SU-DHL-6 (cell line): Measurements from ENCODE around the gene STRADA.

ENCODE experiments used
- H2AFZ ChIP-seq: fragments of 200-600 bp; sonication (generic); 2 replicates; pipeline ENCODE4 v1.6.1; 2014; ENCODE audit warnings: low read depth, mild to moderate bottlenecking, moderate library complexity, mixed read lengths, antibody characterized with exemption, low read length; ENCODE audit not compliant: severe bottlenecking
- H3F3A ChIP-seq: fragments of 200-600 bp; shearing (Covaris generic); 2 replicates; pipeline ENCODE4 v1.6.0; 2016; ENCODE audit warnings: antibody characterized with exemption, mild to moderate bottlenecking; ENCODE audit not compliant: insufficient read depth
- H3K27ac ChIP-seq: fragments of 200-600 bp; sonication (generic); 2 replicates; pipeline ENCODE4 v1.5.1; 2016; ENCODE audit warnings: low read depth, mild to moderate bottlenecking, low read length, moderate library complexity, mixed read lengths
- H3K27me3 ChIP-seq: fragments of 200-600 bp; sonication (generic), shearing (Covaris generic); 2 replicates; pipeline ENCODE4 v1.6.0; 2014; ENCODE audit warnings: mild to moderate bottlenecking, low read length
- H3K36me3 ChIP-seq: fragments of 200-600 bp; sonication (generic); 2 replicates; pipeline ENCODE4 v1.6.1; 2014; ENCODE audit warnings: mild to moderate bottlenecking, low read length, mixed read lengths
- H3K4me2 ChIP-seq: fragments of 300-600, 200-600 bp; shearing (Covaris generic), sonication (generic); 2 replicates; pipeline ENCODE4 v1.6.0; 2014; ENCODE audit warnings: low read length, low read depth, mild to moderate bottlenecking; ENCODE audit not compliant: poor library complexity, severe bottlenecking
- H3K4me3 ChIP-seq: fragments of 200-600 bp; sonication (generic); 2 replicates; pipeline ENCODE4 v1.5.1; 2014; ENCODE audit warnings: antibody characterized with exemption, low read length, mild to moderate bottlenecking, mixed read lengths; ENCODE audit not compliant: insufficient read depth, poor library complexity, severe bottlenecking
- H3K79me2 ChIP-seq: fragments of 200-600 bp; sonication (generic); 2 replicates; pipeline ENCODE4 v1.6.1; 2014; ENCODE audit warnings: mild to moderate bottlenecking, low read length, moderate library complexity; ENCODE audit not compliant: insufficient read depth
- H3K9ac ChIP-seq: fragments of 200-600 bp; sonication (generic); 2 replicates; pipeline ENCODE4 v1.7.0; 2014; ENCODE audit warnings: mild to moderate bottlenecking, low read length
- H3K9me2 ChIP-seq: fragments of 200-600 bp; sonication (generic); replicated peaks from 2 replicates; pipeline ENCODE4 v1.6.1; 2014; ENCODE audit warnings: low read length; ENCODE audit not compliant: insufficient read depth
- H3K9me3 ChIP-seq: fragments of 200-600 bp; sonication (generic); 2 replicates; pipeline ENCODE4 v1.6.1; 2014; ENCODE audit warnings: low read length, mixed read lengths; ENCODE audit not compliant: insufficient read depth
- H4K20me1 ChIP-seq: fragments of 200-600 bp; sonication (generic); 2 replicates; pipeline ENCODE4 v1.6.1; 2014; ENCODE audit warnings: low read depth, mild to moderate bottlenecking, antibody characterized with exemption, low read length, moderate library complexity, mixed read lengths
- EZH2phosphoT487 ChIP-seq: fragments of 200-600 bp; sonication (generic), shearing (Covaris generic); conservative IDR thresholded peaks from 2 replicates; pipeline ENCODE4 v1.6.1; 2018; ENCODE audit warnings: mild to moderate bottlenecking, antibody characterized with exemption, low read length, moderate library complexity, mixed read lengths
- TF ChIP-seq, protein P1 (sequence below): fragments of 200-600 bp; sonication (generic); IDR thresholded peaks from one replicate; pipeline ENCODE4 v1.5.1; 2017; ENCODE audit warnings: antibody characterized with exemption, mild to moderate bottlenecking, low read length, moderate library complexity; ENCODE audit not compliant: insufficient read depth, poor library complexity, severe bottlenecking

The STRADA gene

DNA sequence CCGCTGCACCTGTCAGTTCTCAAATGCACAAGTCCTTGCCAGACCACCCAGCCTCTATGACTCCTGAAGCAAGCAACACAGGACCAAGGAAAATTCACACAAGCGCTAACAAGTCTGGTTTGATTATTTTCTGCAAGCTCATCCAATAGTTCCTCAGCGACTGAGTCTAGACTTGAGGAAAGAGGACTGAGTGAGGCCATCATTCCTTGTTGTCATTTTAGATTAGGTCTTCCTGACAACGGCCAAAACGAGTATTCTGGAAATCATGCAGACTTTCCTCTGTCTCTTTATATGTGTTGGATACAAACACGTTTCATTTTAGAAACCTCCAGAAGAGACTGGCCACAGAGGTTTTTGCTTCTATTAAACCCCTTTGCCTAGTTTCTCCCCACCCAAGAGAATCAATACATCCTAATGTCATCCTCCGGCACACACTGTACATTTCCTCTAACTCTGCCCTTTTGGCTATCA lies 31.2 kb upstream of the STRADA start:
- no peaks in the 10 kb centered on the region for H3K9me2 ChIP-seq
- no peaks in the 10 kb centered on the region for H3K27me3 ChIP-seq
- peaks cover 3% of the 10 kb centered on the region; the same call in 1 of the 2 replicates for H3F3A ChIP-seq
- H3K9ac ChIP-seq: peak overlapping the region; percentile 95
- H3K36me3 ChIP-seq: peaks cover 8% of the 10 kb centered on the region
- peak overlapping the region; percentile 74 for H2AFZ ChIP-seq
- H3K4me3 ChIP-seq: peak overlapping the region; percentile 84
- peaks cover 92% of the 10 kb centered on the region for H3K79me2 ChIP-seq
- peaks cover 11% of the 10 kb centered on the region; the same call in 1 of the 2 replicates for H4K20me1 ChIP-seq
- H3K9me3 ChIP-seq: no peaks in the 10 kb centered on the region
- H3K27ac ChIP-seq: peak overlapping the region; percentile 87
- H3K4me2 ChIP-seq: peak overlapping the region; percentile 73
- TF ChIP-seq EZH2phosphoT487: no peak
- TF ChIP-seq, protein P1, sequence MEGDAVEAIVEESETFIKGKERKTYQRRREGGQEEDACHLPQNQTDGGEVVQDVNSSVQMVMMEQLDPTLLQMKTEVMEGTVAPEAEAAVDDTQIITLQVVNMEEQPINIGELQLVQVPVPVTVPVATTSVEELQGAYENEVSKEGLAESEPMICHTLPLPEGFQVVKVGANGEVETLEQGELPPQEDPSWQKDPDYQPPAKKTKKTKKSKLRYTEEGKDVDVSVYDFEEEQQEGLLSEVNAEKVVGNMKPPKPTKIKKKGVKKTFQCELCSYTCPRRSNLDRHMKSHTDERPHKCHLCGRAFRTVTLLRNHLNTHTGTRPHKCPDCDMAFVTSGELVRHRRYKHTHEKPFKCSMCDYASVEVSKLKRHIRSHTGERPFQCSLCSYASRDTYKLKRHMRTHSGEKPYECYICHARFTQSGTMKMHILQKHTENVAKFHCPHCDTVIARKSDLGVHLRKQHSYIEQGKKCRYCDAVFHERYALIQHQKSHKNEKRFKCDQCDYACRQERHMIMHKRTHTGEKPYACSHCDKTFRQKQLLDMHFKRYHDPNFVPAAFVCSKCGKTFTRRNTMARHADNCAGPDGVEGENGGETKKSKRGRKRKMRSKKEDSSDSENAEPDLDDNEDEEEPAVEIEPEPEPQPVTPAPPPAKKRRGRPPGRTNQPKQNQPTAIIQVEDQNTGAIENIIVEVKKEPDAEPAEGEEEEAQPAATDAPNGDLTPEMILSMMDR: no peak

DNA sequence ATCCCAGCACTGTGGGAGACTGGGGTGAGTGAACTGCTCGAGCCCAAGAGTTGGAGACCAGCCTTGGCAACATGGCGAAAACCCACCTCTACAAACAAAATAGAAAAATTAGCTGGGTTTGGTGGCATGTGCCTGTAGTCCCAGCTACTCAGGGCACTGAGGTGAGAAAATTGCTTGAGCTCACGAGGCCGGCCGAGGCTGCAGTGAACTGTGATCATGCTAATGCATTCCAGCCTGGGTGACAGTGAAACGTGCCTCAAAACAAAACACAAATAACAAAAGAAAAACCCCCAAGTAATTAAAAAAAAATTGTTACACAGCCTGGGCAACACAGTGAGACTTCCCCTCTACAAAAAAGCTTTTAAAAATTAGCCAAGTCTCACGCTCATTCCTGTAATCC lies 26.8 kb upstream of the STRADA start:
- no peak overlapping the region for H2AFZ ChIP-seq
- H3K9ac ChIP-seq: no peak overlapping the region
- H3K79me2 ChIP-seq: peaks cover 80% of the 10 kb centered on the region
- H3K27me3 ChIP-seq: no peaks in the 10 kb centered on the region
- H3F3A ChIP-seq: peaks cover 3% of the 10 kb centered on the region; the same call in 1 of the 2 replicates
- H3K36me3 ChIP-seq: peaks cover 17% of the 10 kb centered on the region
- no peak overlapping the region for H3K4me3 ChIP-seq
- H3K4me2 ChIP-seq: no peak overlapping the region
- TF ChIP-seq, protein P1: no peak
- no peak for TF ChIP-seq EZH2phosphoT487
- no peak overlapping the region for H3K27ac ChIP-seq
- H3K9me2 ChIP-seq: no peaks in the 10 kb centered on the region
- H4K20me1 ChIP-seq: 0 out of 2 replicates have a peak, but pooled peaks cover 5% of the 10 kb centered on the region
- no peaks in the 10 kb centered on the region for H3K9me3 ChIP-seq

GRCh38 chr17:63766754-63767153 lies 25.2 kb upstream of the STRADA start:
- H3K27me3 ChIP-seq: no peaks in the 10 kb centered on the region
- H2AFZ ChIP-seq: no peak overlapping the region
- H3K36me3 ChIP-seq: peaks cover 30% of the 10 kb centered on the region
- no peak overlapping the region for H3K4me2 ChIP-seq
- no peak overlapping the region for H3K4me3 ChIP-seq
- H3K9me3 ChIP-seq: no peaks in the 10 kb centered on the region
- no peaks in the 10 kb centered on the region for H3K9me2 ChIP-seq
- 0 out of 2 replicates have a peak, but pooled peaks cover 5% of the 10 kb centered on the region for H4K20me1 ChIP-seq
- H3K9ac ChIP-seq: no peak overlapping the region
- TF ChIP-seq, protein P1: no peak
- TF ChIP-seq EZH2phosphoT487: no peak
- H3K79me2 ChIP-seq: peaks cover 64% of the 10 kb centered on the region
- H3F3A ChIP-seq: no peaks in the 10 kb centered on the region; the same call in 1 of the 2 replicates
- no peak overlapping the region for H3K27ac ChIP-seq
